Activated CD4-positive, alpha-beta T cell treated with anti-CD3 and anti-CD28 coated beads, Interleukin-2, amount 10 ng/mL, durations not matched to agents 7 days and 5 days (primary cell): ENCODE results near the gene SMAP2. TPM values are rescaled to one million over a fixed set of nuclear protein-coding genes. Genes with fewer than 3 reads are reported as not detected.

Experiments
- CTCF ChIA-PET: fragments of 350-600 bp; sonication (Branson Sonifier 250); formaldehyde crosslinking; loops from one replicate; lab custom pipeline; 2021; ENCODE audit warnings: antibody characterized with exemption; lab: Charles Lee
- POLR2A ChIA-PET: fragments of 350-600 bp; sonication (Branson Sonifier 250); formaldehyde crosslinking; loops from one replicate; lab custom pipeline; 2021; ENCODE audit warnings: antibody characterized with exemption; lab: Charles Lee
- DNase-seq: peaks from one replicate; pipeline ENCODE4 v3.0.0-alpha.2; 2020
- H3K27ac Mint-ChIP-seq: one replicate; pipeline ENCODE4 v1.8.0; 2021; ENCODE audit warnings: mild to moderate bottlenecking, moderate library complexity, mixed read lengths
- H3K27me3 Mint-ChIP-seq: one replicate; pipeline ENCODE4 v1.8.0; 2021; ENCODE audit warnings: mixed read lengths
- H3K36me3 Mint-ChIP-seq: one replicate; pipeline ENCODE4 v1.8.0; 2021; ENCODE audit warnings: low read depth, mixed read lengths
- H3K4me1 Mint-ChIP-seq: one replicate; pipeline ENCODE4 v1.8.0; 2021; ENCODE audit warnings: mixed read lengths
- H3K4me3 Mint-ChIP-seq: one replicate; pipeline ENCODE4 v1.8.0; 2021; ENCODE audit warnings: mild to moderate bottlenecking, moderate library complexity, mixed read lengths
- H3K9me3 Mint-ChIP-seq: one replicate; pipeline ENCODE4 v1.8.0; 2021; ENCODE audit warnings: mixed read lengths
- total RNA-seq, 2 experiments: library from RNA; stranded (reverse); gene quantifications; one replicate each; pipeline ENCODE4 v1.2.3, GENCODE V29; 2021

Gene SMAP2
- total RNA-seq, 2 experiments from 2014 or later: 115 to 140 TPM

GRCh38 chr1:40395190-40396175 lies 22.0 kb downstream of the SMAP2 start:
- no peaks in the 10 kb centered on the region for H3K27me3 Mint-ChIP-seq
- H3K4me3 Mint-ChIP-seq: no peak overlapping the region
- ChIA-PET CTCF (interaction anchor here (0.9 to 2.3 kb wide), 3 partner anchors 9 to 57 kb away, joined by 3 to 6 read pairs (median 5); no protein-coding TSS in a partner anchor), POLR2A (no interaction called here)
- H3K9me3 Mint-ChIP-seq: peaks cover 2% of the 10 kb centered on the region
- no peak for DNase-seq
- peaks cover 89% of the 10 kb centered on the region for H3K4me1 Mint-ChIP-seq
- peak overlapping the region; percentile 90 for H3K27ac Mint-ChIP-seq
- H3K36me3 Mint-ChIP-seq: peaks cover 55% of the 10 kb centered on the region

GRCh38 chr1:40396420-40396819 lies 22.9 kb downstream of the SMAP2 start:
- no peaks in the 10 kb centered on the region for H3K27me3 Mint-ChIP-seq
- H3K36me3 Mint-ChIP-seq: peaks cover 47% of the 10 kb centered on the region
- peaks cover 88% of the 10 kb centered on the region for H3K4me1 Mint-ChIP-seq
- CTCF ChIA-PET: interaction anchor here (0.9 kb wide), 1 partner anchor 10 kb away, joined by 3 read pairs; no protein-coding TSS in a partner anchor
- H3K9me3 Mint-ChIP-seq: peaks cover 2% of the 10 kb centered on the region
- POLR2A ChIA-PET: no interaction called here
- peak overlapping the region; percentile 79 for H3K27ac Mint-ChIP-seq
- no peak overlapping the region for H3K4me3 Mint-ChIP-seq
- DNase-seq: no peak

GRCh38 chr1:40397258-40397657 lies 23.7 kb downstream of the SMAP2 start:
- Mint-ChIP-seq H3K27me3 (no peaks in the 10 kb centered on the region), H3K27ac (peak overlapping the region; percentile 79), H3K9me3 (peaks cover 2% of the 10 kb centered on the region), H3K4me1 (peaks cover 88% of the 10 kb centered on the region), H3K4me3 (no peak overlapping the region), H3K36me3 (peaks cover 50% of the 10 kb centered on the region)
- no peak for DNase-seq
- CTCF ChIA-PET: interaction anchor here (0.9 to 1.8 kb wide), 8 partner anchors 11 to 244 kb away, joined by 3 to 9 read pairs (median 3); partner anchors contain the start of genes SMAP2 and ZFP69B
- POLR2A ChIA-PET: no interaction called here

GRCh38 chr1:40399984-40400704 lies 26.6 kb downstream of the SMAP2 start:
- H3K4me3 Mint-ChIP-seq: no peak overlapping the region
- H3K27ac Mint-ChIP-seq: peak overlapping the region; percentile 46
- no peaks in the 10 kb centered on the region for H3K27me3 Mint-ChIP-seq
- H3K36me3 Mint-ChIP-seq: peaks cover 43% of the 10 kb centered on the region
- POLR2A ChIA-PET: no interaction called here
- peaks cover 2% of the 10 kb centered on the region for H3K9me3 Mint-ChIP-seq
- DNase-seq: no peak
- CTCF ChIA-PET: interaction anchor here (0.6 to 2.5 kb wide), 8 partner anchors 11 to 396 kb away, joined by 3 to 11 read pairs (median 4); no protein-coding TSS in a partner anchor
- H3K4me1 Mint-ChIP-seq: peaks cover 87% of the 10 kb centered on the region

- Mint-ChIP-seq H3K27me3 (no peaks in the 10 kb centered on the region), H3K36me3 (peaks cover 37% of the 10 kb centered on the region), H3K27ac (peak overlapping the region; percentile 65), H3K9me3 (peaks cover 2% of the 10 kb centered on the region), H3K4me3 (no peak overlapping the region), H3K4me1 (peaks cover 76% of the 10 kb centered on the region)
- DNase-seq: no peak
- CTCF ChIA-PET: interaction anchor here (2.5 kb wide), 1 partner anchor 63 kb away, joined by 11 read pairs; no protein-coding TSS in a partner anchor
- POLR2A ChIA-PET: no interaction called here
Measured at GRCh38 chr1:40401473-40402201, 28.1 kb downstream of the SMAP2 start.

- Mint-ChIP-seq H3K27ac (peak overlapping the region; percentile 84), H3K27me3 (no peaks in the 10 kb centered on the region), H3K4me1 (peaks cover 54% of the 10 kb centered on the region), H3K4me3 (peak overlapping the region; percentile 25), H3K9me3 (peaks cover 2% of the 10 kb centered on the region), H3K36me3 (peaks cover 33% of the 10 kb centered on the region)
- DNase-seq: peak; percentile 57
- ChIA-PET CTCF (interaction anchor here (0.5 to 2.3 kb wide), 11 partner anchors 11 to 253 kb away, joined by 3 to 24 read pairs (median 6); no protein-coding TSS in a partner anchor), POLR2A (interaction anchor here (0.7 kb wide), 1 partner anchor 30 kb away, joined by 3 read pairs; no protein-coding TSS in a partner anchor)
Measured at GRCh38 chr1:40404670-40405462, 31.3 kb downstream of the SMAP2 start.

GRCh38 chr1:40405812-40406211 lies 32.3 kb downstream of the SMAP2 start:
- H3K9me3 Mint-ChIP-seq: no peaks in the 10 kb centered on the region
- ChIA-PET POLR2A (interaction anchor here (0.7 kb wide), 1 partner anchor 31 kb away, joined by 3 read pairs; no protein-coding TSS in a partner anchor), CTCF (interaction anchor here (1.5 to 2.3 kb wide), 5 partner anchors 17 to 254 kb away, joined by 5 to 24 read pairs (median 7); no protein-coding TSS in a partner anchor)
- peak overlapping the region; percentile 47 for H3K27ac Mint-ChIP-seq
- no peak overlapping the region for H3K4me3 Mint-ChIP-seq
- peaks cover 35% of the 10 kb centered on the region for H3K36me3 Mint-ChIP-seq
- no peaks in the 10 kb centered on the region for H3K27me3 Mint-ChIP-seq
- H3K4me1 Mint-ChIP-seq: peaks cover 44% of the 10 kb centered on the region
- DNase-seq: no peak

- ChIA-PET CTCF (interaction anchor here (1.1 to 2.4 kb wide), 3 partner anchors 11 to 69 kb away, joined by 4 to 5 read pairs (median 5); no protein-coding TSS in a partner anchor), POLR2A (no interaction called here)
- H3K27ac Mint-ChIP-seq: no peak overlapping the region
- peaks cover 44% of the 10 kb centered on the region for H3K36me3 Mint-ChIP-seq
- no peaks in the 10 kb centered on the region for H3K9me3 Mint-ChIP-seq
- no peaks in the 10 kb centered on the region for H3K27me3 Mint-ChIP-seq
- DNase-seq: no peak
- H3K4me1 Mint-ChIP-seq: peaks cover 29% of the 10 kb centered on the region
- no peak overlapping the region for H3K4me3 Mint-ChIP-seq
Measured at GRCh38 chr1:40407453-40407852, 33.9 kb downstream of the SMAP2 start.

- DNase-seq: no peak
- Mint-ChIP-seq H3K4me3 (no peak overlapping the region), H3K9me3 (no peaks in the 10 kb centered on the region), H3K27me3 (no peaks in the 10 kb centered on the region), H3K27ac (no peak overlapping the region), H3K4me1 (peaks cover 26% of the 10 kb centered on the region), H3K36me3 (peaks cover 59% of the 10 kb centered on the region)
- POLR2A ChIA-PET: no interaction called here
- CTCF ChIA-PET: no interaction called here
Measured at GRCh38 chr1:40409467-40409866, 35.9 kb downstream of the SMAP2 start.

- CTCF ChIA-PET: interaction anchor here (0.9 to 1.4 kb wide), 7 partner anchors 12 to 268 kb away, joined by 3 to 6 read pairs (median 4); no protein-coding TSS in a partner anchor
- H3K4me1 Mint-ChIP-seq: peaks cover 17% of the 10 kb centered on the region
- peaks cover 75% of the 10 kb centered on the region for H3K36me3 Mint-ChIP-seq
- H3K4me3 Mint-ChIP-seq: no peak overlapping the region
- no peak for DNase-seq
- H3K27ac Mint-ChIP-seq: no peak overlapping the region
- POLR2A ChIA-PET: no interaction called here
- no peaks in the 10 kb centered on the region for H3K27me3 Mint-ChIP-seq
- no peaks in the 10 kb centered on the region for H3K9me3 Mint-ChIP-seq
Measured at GRCh38 chr1:40411294-40411693, 37.8 kb downstream of the SMAP2 start.

- Mint-ChIP-seq H3K36me3 (peaks cover 80% of the 10 kb centered on the region), H3K4me3 (no peak overlapping the region), H3K27me3 (no peaks in the 10 kb centered on the region), H3K27ac (no peak overlapping the region), H3K9me3 (no peaks in the 10 kb centered on the region), H3K4me1 (peaks cover 17% of the 10 kb centered on the region)
- ChIA-PET POLR2A (no interaction called here), CTCF (interaction anchor here (0.9 to 1.4 kb wide), 5 partner anchors 67 to 268 kb away, joined by 3 to 6 read pairs (median 3); no protein-coding TSS in a partner anchor)
- no peak for DNase-seq
Measured at GRCh38 chr1:40411843-40412242, 38.3 kb downstream of the SMAP2 start.
